ENCODE results near the gene CALR3.
"Not testable (repeated sequence)": the region's sequence is repeated elsewhere in the genome, so short reads cannot be mapped to it uniquely, and the experiment has no call there.

Gene CALR3

DNA sequence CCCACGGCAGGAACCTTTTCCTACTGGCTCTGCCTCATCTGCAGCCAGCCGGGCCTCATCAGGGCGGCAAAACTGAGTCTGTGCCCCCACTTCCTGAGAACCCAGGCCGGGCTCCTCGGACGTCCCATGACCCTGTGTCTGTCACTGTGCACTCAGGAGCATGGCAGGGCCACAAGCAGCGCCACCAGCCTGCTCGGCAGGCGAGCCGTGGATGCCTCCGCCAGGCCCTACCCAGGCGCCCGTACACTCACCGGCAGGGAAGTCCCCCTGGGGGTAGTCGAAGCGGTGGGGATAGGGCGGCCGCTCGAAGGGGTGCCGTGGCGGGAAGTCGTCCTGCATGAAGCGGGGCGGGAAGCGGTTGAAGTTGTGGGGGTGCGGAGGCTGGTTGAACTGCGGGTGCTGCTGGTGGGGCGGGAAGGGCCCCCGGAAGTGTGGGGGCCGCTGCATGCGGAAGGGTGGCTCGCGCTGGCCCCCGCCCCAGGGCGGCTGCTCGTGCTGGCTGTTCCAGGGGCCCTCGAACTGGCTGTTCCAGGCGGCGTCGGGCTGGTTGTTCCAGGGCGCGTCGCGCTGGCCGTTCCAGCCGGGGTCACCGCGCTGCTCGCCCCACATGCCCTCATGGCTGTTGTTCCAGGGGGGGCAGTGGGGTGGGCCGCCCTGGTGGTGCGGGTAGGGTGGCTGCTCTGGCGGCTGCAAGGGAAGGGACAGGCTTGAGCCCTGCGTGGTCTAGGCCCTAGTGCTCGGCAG lies 29.2 kb upstream of the CALR3 start:
- no peak for DNase-seq

DNA sequence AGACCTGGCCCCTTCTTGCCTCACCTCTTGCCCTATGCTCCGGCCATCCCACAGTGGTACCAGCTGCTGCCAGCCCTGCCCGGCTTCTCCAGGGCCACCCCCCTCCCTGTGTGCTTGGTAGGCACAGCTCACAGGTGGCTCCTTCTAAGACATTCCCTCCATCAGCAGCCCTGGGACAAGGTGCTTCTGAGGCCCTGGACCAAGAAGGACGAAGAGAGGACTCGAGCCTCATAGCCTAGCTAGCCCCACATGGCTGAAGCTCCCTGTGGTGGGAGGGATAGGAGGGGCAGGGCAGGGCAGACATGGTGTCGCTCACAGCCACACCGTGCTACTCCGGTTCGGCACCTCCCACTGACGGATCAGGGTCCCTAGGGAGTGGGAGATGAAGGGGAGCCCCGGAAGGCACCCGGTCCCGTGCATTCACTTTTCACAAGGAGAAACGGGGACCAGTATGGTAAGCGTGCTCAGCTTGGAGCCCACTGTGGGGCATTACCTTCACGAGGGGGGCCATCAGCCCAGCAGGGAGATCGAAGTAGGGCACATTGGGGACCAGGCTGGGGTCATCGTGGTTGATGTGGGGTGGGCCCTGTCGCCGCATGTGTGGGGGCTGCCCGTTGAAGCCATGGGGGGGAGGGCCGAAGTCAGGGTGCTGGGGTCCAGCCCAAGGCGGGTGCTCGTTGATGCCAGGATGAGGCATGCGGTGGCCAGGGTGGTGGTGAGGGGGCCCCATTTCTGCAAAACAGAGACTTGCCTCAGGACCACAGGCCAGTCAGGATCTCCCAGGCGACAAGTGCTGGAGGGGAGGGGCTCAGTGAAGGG lies 26.8 kb upstream of the CALR3 start:
- DNase-seq = no peak

DNA sequence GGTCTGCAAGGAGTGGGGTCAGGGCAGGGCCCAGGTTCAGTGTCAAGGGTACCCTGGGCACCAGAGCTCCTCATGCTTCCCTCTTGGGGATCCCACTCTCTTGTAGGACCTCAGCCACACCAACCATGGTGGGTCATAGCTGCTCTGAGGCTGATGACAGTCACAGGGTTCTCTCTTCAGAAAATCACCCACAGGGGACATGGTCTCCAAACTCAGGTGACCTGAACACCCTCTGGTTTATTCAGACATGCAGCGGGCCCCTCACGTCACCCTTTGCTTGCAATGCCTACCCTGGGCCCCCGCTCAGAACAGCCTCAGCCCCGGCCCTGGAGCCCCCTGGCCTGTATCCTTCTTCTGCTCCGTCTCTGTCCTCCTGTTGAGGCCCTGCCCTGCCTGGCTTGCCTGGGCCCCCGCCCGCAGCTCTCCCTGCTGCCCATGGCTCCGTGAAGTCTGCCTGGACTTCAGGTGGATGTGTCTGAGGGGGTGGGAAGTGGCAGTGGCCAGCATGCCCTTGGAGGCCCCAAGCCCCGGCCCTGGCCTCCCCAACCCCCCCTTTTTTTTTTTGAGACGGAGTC lies 25.8 kb upstream of the CALR3 start:
- DNase-seq = no peak

DNA sequence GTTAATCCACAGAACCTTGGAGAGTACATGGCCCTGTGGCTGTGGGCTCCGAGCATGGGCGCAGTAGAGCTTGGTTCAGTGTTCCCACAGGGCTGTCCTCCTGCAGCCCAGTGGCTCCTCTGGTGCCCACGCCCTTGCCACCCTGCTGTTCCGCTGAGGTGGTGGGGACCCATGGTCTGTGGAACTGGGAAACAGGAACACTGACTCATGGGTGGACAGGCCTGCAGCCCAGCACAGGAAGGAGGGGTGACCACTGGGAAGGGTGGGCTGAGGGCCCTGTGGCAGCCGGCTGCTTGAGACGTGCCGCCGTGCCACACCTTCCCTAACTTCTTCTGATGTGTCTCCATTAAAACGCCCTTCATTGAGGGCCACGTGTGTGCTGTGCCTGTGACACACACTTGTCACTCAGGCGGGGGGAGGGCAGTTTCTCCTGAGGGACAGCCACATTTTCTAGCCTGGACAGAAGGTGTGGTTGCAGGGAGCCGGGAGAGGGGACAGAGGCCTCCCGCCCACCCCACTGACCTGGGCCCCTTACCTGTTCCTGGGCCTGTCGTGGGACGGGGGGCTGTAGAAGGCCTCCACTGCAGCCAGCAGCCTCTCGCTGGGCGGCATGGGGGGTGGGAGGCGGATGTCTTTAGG lies 25.1 kb upstream of the CALR3 start:
- DNase-seq = no peak

DNA sequence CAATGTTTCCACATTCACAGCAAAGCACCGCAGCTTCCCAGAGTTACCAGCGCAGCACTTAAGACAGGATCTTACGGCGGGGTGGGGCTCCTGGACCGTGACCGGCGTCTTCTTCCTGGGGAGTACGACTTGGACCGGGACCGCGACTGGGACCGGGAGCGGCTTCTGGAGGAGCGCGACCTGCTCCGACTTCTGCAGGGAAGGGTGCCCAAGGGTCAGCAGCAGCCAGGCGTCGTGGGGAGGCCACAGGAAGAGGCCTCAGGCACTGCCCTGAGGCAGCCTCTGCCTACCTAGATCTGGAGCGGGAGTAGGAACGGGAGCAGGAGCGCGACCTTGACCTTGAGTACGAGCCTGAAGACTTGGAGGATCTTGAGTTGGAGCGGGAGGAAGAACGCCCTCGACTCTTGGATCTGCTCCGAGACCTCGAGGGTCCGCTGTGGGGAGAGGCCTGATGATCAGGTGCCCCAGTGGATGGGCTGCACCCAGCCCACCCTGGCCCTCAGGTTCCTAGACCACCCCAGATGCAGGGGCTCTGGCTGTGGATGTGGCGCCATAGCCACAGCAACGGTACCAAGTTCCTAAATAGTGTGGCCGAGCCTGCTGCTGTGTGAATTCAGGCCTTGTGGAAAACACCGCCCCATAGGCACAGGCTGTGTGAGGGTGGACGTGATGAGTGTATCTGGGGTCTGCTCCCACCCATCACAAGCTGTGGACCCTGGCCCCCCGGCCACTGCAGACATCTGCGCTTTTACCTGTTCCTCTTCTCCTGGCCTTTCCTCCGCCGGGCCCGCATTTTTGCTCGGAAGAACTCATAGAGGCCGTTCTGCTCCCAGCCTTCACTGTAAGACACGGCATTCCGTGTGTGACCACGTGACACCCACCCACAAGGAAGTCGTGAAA lies 24.4 kb upstream of the CALR3 start:
- no peak for DNase-seq

DNA sequence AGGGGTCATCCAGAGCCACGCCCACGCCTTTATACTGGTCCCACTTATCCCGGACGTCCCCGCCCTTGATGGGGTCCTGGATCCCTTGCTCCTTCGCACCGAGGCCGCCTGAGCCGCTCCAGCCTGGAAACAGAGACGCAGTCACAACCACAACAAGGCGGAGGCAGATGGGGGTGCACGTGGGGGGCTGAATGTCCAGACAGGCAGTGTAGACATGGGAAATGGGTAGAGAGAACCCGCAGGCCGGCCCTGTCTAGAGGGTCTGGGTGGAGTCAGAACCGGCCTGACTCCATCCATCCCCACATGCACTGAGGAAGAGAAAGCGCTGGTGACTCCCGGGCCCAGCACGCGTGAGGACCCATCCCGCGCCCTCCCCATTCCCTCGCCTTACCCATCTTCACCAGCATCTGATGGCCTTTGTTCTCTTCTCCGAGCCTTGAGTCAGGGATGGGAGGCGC lies 23.3 kb upstream of the CALR3 start:
- no peak for DNase-seq

DNA sequence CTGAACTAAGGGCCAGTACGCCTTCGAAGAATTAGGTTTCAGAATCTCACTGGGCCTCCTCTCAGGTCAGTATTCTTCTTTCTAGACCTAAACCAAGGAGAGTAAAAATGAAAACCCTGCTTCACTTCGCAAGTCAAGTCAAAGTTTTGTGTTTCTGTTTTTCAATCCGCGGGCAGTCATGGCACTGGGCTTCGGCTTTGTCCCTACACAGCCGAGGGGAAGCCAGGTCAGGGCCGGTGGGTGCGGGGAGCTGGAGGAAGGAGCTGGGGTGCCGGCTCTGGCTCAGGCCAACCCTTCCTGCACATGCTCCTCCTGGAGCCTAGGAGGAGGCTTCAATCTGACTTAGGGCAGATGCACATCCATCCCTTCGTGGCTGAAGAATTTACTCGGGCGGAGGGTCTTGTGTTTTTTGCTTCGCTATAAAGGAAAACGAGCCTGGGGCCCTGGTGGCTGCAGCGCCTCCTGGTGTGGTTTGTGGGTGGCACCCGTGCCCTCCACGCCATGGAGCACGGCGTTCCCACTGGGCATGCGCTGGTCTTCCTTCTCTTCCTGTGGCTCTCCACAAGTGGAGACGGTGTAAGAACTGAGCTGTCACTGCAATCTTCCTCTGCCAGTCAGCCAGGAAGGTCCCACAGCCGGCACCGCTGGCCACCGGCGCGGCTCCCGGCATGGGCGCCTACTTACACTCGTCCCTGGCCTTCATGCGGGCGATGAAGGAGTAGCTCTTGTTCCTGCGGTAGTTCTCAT lies 22.7 kb upstream of the CALR3 start:
- no peak for DNase-seq

DNA sequence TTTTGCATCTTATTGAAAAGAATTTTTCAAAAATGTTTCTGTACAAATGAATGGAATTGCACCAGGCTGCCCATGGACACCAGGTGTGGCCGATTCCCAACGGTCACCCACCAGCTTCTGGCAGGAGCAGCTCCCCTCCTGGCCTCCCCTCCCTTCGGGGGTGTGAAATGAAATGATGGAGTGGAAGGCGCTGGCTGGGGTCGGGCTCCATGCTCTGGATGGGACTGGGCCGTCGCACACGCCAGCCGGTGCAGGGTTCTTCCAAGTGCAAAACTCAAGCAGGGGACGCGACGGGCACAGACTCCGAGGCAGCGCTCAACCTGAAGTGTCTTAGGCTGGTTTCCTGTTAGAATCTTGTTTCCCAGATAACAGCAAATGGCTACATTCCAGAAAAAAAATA lies 22.1 kb upstream of the CALR3 start:
- DNase-seq = no peak

DNA sequence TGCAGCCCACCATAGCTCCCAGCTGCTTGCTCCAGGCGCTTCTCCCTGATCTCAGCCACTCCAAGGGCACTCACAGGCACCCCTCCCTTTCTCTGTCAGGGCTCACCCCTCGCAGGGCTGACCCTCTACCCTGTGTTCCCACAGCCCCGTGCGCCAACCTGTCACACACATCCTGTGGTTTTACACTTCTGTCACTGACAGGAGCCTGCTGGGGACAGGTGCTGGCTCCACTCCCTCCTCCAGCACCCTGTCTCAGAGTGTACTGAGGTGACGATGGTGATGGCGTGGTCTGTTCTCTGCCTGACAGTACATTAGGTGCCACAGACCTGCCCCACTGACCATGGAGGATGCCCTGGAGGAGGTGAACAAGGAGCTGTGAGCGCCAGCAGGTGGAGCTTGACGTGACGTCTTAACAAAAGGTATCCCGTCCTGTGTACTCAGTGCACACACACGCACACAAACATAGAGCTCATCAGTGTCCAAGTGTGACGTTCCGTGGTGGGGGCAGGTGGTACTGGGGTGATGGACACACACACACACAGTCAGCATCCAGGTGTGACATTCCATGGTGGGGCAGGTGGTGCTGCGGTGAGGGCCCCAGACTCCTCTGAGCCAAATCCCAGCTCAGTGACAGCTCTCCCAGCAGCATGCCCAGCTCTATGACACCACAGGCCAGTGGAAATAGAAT lies 21.1 kb upstream of the CALR3 start:
- no peak for DNase-seq

DNA sequence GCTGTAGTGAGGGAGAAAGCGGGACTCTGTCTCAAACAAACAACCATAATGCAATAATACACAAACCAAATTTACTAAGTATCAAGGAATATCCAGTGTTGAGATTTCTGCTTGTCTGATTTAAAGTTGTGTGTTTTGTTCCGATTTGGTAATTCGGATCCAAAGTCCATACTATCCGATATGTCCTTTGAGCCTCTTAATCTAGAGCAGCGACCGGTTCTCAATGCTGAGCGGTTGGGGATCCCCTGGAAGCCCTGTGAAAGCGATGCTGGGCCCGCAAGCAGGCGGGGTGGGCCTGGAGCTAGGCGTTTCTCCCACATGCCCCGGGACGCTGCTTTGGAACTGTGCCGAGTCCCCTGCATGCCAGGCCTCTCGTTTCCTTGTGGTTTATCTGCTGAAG lies 20.4 kb upstream of the CALR3 start:
- DNase-seq = no peak

DNA sequence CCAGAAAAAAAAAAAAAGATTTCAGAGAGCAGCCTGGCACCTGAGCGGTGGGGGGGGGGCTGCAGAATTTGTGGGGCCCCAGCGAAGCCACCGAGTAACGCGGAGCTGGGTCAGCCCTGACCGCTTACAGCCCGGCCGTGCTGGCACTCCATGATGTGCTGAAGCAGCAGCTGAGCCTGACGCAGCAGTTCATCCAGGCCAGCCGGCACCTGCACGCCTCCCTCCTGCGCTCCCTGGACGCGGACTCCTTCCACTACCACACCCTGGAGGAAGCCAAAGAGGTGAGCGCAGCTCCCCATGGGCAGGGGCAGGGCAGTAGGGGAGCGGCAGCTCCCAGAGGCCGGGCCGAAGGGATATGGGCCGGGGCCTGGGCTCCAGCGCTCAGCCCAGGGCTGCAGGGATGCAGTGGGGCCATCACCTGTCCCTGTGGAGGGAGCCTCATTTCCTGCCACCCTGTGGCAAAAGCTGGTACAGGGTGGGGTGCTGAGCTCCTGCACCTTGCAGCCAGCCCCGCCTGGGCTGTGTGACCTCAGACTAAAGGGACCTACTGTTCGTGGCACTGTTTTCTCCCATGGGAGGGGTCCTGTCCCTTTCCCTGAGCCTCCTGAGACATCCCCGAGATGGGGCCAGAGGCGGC lies 18.5 kb upstream of the CALR3 start:
- DNase-seq = no peak

DNA sequence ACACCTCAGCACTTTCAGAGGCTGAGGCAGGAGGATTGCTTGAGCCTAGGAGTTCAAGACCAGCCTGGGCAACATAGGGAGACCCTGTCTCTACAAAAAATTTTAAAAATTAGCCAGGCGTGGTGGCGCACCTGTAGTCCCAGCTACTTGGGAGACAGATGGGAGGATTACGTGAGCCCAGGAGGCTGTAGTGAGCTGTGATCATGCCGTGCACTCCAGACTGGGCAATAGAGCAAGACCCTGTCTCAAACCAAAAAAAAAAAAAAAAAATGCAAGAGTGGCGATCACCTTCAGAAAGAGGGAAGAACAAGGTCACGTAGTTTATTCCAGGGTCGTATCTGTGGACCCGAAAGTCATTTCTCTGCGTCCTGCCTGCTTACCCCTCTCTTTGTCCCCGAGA lies 16.6 kb upstream of the CALR3 start:
- DNase-seq = not testable (repeated sequence)

DNA sequence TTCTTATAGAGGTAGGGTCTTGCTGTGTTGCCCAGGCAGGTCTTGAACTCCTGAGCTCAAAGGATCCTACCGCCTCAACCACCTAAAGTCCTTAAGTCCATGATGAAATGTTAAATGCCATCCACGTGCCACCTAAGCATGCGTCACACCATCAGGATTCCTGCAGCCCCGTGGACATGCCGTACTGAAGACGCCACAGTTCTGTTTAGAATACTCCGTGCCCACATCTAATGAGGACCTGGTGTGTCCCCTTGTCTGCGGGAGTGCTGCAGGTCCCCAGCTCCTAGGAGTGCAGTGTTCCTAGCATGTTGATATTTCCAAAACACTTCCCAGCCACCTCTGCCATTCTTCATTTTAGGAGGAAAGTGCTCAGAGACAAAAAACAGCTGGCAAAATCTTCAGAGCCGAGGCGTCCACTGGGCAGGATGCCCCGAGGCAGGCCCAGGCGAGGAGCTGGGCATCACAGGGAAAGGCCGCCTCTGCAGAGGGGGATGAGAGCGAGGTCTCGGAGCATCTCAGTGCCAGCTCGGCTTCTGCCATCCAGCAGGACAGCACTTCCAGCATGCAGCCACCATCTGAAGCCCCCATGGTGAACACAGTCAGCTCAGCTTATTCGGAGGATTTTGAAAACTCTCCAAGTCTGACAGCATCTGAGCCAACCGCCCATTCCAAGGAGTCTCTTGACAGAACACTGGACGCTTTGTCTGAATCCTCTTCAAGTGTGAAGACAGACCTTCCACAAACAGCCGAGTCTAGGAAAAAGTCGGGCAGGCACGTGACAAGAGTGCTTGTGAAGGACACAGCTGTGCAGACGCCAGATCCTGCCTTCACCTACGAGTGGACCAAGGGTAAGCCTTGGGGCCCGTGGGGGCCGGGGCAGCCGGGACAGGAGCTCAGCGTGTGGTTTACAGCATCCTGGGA lies 13.4 kb upstream of the CALR3 start:
- DNase-seq = no peak

DNA sequence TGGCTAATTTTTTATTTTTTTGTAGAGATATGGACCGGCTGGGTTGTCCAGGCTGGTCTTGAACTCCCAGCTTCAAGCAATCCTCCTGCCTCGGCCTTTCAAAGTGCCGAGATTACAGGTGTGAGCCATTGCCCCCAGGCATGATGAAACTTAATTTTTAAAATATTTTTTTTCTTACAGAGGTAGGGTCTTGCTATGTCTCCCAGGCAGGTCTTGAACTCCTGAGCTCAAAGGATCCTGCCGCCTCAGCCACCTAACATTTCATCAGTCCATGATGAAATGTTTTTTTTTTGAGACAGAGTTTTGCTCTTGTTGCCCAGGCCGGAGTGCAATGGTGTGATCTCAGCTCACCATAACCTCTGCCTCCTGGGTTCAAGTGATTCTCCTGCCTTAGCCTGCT lies 12.6 kb upstream of the CALR3 start:
- DNase-seq = no peak

DNA sequence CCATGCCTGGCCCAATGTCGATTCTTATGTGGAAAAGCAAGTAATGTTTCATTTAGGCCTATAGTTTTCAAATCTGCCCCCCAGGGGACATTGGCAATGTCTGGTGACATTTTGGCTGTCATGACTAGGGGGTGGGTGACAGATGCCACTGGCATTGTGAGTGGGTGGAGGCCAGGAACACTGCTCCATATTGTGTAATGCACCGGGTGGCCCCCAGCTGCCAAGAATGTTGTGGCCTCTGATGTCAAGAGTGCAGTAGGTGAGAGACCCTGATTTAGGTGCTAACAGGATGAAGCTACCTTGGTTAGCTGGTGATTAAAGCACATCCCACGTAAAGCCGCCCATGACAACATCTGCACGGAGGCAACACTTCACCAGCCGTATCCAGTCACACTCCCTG lies 11.0 kb upstream of the CALR3 start:
- DNase-seq = no peak

DNA sequence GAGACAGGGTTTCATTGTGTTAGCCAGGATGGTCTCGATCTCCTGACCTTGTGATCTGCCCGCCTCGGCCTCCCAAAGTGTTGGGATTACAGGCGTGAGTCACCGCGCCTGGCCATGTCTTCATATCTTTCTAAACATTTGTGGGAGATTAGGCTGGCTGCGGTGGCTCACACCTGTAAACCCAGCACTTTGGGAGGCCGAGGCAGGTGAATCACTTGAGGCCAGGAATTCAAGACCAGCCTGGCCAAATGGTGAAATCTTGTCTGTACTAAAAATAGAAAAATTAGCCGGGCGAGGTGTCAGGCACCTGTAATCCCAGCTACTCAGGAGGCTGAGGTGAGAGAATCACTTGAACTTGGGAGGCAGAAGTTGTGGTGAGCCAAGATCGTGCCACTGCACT lies 10.2 kb upstream of the CALR3 start:
- DNase-seq = not testable (repeated sequence)

DNA sequence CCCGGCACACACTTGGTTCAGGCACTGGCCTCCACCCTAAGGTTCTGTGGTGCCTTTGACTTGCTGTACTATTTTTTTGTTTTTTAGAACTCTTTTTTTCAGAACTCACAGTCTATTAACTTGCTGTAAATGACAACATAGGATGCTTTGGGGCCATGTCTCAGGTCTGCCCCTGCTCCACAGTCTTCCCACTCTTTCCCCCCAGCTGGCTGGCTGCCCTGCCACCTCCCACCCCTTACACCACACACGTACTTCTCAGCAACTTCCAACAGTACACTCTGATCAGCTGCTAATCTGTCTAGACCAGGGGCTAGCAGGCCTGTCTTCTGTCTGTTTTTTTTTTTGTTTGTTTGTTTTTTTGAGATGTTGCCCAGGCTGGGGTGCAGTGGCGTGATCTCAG lies 8.3 kb upstream of the CALR3 start:
- DNase-seq = no peak

DNA sequence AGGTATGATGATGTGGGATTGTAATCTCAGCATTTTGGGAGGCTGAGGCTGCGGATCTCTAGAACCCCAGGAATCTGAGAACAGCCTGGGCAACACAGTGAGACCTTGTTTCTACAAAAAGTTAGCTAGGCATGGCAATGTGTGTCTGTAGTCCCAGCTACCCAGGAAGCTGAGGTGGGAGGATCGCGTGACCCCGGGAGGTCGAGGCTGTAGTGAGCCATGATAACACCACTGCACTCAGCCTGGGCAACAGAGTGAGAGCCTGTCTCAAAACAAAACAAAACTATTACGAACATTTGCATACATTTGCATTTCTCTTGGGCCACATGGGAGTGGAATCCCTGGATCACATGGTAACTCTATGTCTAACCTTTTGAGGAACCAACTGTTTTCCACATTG lies 1.9 kb upstream of the CALR3 start:
- no peak for DNase-seq

DNA sequence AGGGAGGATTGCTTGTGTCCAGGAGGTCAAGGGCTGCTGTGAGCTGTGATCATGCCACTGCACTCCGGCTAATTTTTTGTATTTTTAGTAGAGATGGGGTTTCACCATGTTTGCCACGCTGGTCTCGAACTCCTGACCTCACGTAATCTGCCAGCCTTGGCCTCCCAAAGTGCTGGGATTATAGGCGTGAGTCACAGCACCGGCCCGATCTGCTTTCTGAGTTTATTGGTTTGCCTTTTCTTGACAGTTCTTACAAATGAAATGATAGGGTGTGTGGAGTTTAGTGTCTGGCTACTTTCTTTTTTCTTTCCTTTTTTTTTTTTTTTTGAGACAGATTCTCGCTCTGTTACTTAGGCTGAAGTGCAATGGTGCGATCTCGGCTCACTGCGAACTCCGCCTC lies 1.1 kb upstream of the CALR3 start:
- no peak for DNase-seq

DNA sequence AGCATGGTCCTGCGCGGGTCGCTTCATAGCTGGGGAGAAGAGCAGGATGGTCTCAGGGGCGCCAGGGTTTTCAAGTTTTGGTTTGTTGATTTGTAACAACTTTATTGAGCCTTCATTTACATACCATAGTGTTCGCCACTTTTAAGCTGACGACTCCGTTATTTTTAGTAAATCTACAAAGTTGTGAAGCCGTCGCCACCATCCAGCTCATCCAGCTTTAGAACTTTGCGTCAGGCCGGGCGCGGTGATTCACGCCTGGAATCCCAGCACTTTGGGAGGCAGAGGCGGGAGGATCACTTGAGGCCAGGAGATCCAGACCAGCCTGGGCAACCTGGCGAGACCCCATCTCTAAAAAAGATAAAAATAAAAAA lies 631 bp upstream of the CALR3 start:
- DNase-seq = no peak

All from activated CD4-positive, alpha-beta T cell treated with anti-CD3 and anti-CD28 coated beads, Interleukin-2, amount 50 U/mL, for 48 hours (primary cell).